K562 (cell line): ENCODE results near the gene EFHB. TPM values are rescaled to one million over a fixed set of nuclear protein-coding genes. Genes with fewer than 3 reads are reported as not detected.

Source experiments
- AFF4 ChIP-seq: sonication (generic); formaldehyde crosslinking; IDR thresholded peaks from 2 replicates; pipeline ENCODE4 v1.8.0; 2023; ENCODE audit warnings: mild to moderate bottlenecking, missing genetic modification reagents
- BDP1 ChIP-seq: IDR thresholded peaks from 3 replicates; pipeline ENCODE4 v1.6.1; 2011; ENCODE audit not compliant: insufficient read length, insufficient read depth
- CXXC5 ChIP-seq: fragments of 250-450 bp; sonication (Bioruptor Pico); IDR thresholded peaks from 2 replicates; pipeline ENCODE4 v1.8.0; 2022; ENCODE audit warnings: inconsistent platforms, mild to moderate bottlenecking, moderate library complexity
- GTF2F1 ChIP-seq: IDR thresholded peaks from 2 replicates; pipeline ENCODE4 v1.6.1; 2011; ENCODE audit warnings: low read depth, low read length, improper control_type of control experiment
- HNRNPH1 ChIP-seq: fragments of 200-400 bp; formaldehyde crosslinking; optimal IDR thresholded peaks from 2 replicates; pipeline ENCODE3; 2017; ENCODE audit warnings: low read depth, mild to moderate bottlenecking, low read length, moderate library complexity
- MECOM ChIP-seq: fragments of 250-450 bp; sonication (Bioruptor Pico); IDR thresholded peaks from 2 replicates; pipeline ENCODE4 v1.8.0; 2022; ENCODE audit warnings: inconsistent platforms
- MLX ChIP-seq, 2 experiments: fragments of 450-650 bp in 1 of 2; sonication (generic) in 1 of 2; formaldehyde crosslinking; conservative IDR thresholded peaks; 2 replicates each; pipeline versions ENCODE4 v1.4.0 to v1.8.1; 2020 to 2022; ENCODE audit warnings: mild to moderate bottlenecking in 1 of 2, missing genetic modification reagents in 1 of 2
- NR2F6 ChIP-seq: fragments of 450-650 bp; formaldehyde crosslinking; IDR thresholded peaks from 2 replicates; pipeline ENCODE4 v1.4.0; 2020; ENCODE audit warnings: mild to moderate bottlenecking
- NR4A1 ChIP-seq, 2 experiments: fragments of 250-450 bp in 1 of 2; fragments of 450-650 bp in 1 of 2; sonication (Bioruptor Pico) in 1 of 2; IDR thresholded peaks; 2 replicates each; pipeline versions ENCODE4 v1.4.0 to v1.6.1; 2016 to 2020; ENCODE audit warnings: mild to moderate bottlenecking in 2 of 2, missing compliant biosample characterization in 1 of 2, missing genetic modification characterization in 1 of 2, moderate library complexity in 1 of 2
- SIX5 ChIP-seq, 2 experiments: IDR thresholded peaks; 2 replicates each; pipeline ENCODE4 v1.6.1; 2011; ENCODE audit warnings: low read length in 2 of 2, borderline replicate concordance in 1 of 2, low read depth in 1 of 2, mild to moderate bottlenecking in 1 of 2, moderate library complexity in 1 of 2; ENCODE audit not compliant: insufficient read depth in 1 of 2
- TSHZ1 ChIP-seq: fragments of 250-450 bp; sonication (Bioruptor Pico); IDR thresholded peaks from 2 replicates; pipeline ENCODE4 v1.4.0; 2020; ENCODE audit warnings: mild to moderate bottlenecking, moderate library complexity
- ZC3H11A ChIP-seq: IDR thresholded peaks from 2 replicates; pipeline ENCODE4 v1.6.1; 2012; ENCODE audit warnings: low read depth, low read length, improper control_type of control experiment
- ZNF212 ChIP-seq: fragments of 450-650 bp; formaldehyde crosslinking; IDR thresholded peaks from 2 replicates; pipeline ENCODE4 v1.4.0; 2020; ENCODE audit warnings: mild to moderate bottlenecking
- ZNF23 ChIP-seq: fragments of 250-450 bp; sonication (Bioruptor Pico); IDR thresholded peaks from 2 replicates; pipeline ENCODE4 v1.4.0; 2020; ENCODE audit warnings: mild to moderate bottlenecking
- ZNF518B ChIP-seq: fragments of 250-450 bp; sonication (Bioruptor Pico); IDR thresholded peaks from 2 replicates; pipeline ENCODE4 v1.5.0; 2021; ENCODE audit warnings: mild to moderate bottlenecking, moderate library complexity
- polyA plus RNA-seq, 8 experiments: library from polyadenylated mRNA; depleted of rRNA in 4 of 8; stranded (reverse) in 5 of 8; unstranded in 3 of 8; fragments of >200 nt; fragmentation: Nextera tagmentation in 2 of 8; fragmentation: Illumina TruSeq in 1 of 8; extraction: Ambion mirVana in 2 of 8; extraction: Trizol in 1 of 8; gene quantifications; 2 replicates each; pipeline versions ENCODE4 v1.2.1 to v1.2.3, GENCODE V29; 2011 to 2014; ENCODE audit warnings: inconsistent platforms in 1 of 8, missing spikeins in 1 of 8
- total RNA-seq, 7 experiments: library from RNA; depleted of rRNA in 6 of 7; stranded (reverse); fragments of >200 nt in 6 of 7; fragmentation: Illumina TruSeq in 2 of 7; extraction: Trizol in 2 of 7; gene quantifications; 2 replicates each; pipeline versions ENCODE4 v1.2.1 to v1.2.3, GENCODE V29; 2011 to 2021; ENCODE audit warnings: low replicate concordance in 1 of 7

The EFHB gene
- total and polyA plus RNA-seq, 9 of the 15 experiments (the other 6 are each of a cell fraction or from before 2014, with no cell fraction given): 1.5 to 4.0 (median 1.8) TPM

- TF ChIP-seq ZNF518B: no peak
- peak; percentile 79 for TF ChIP-seq GTF2F1
- TF ChIP-seq ZNF212 (CRISPR knock-in tag): 0 out of 2 replicates have a peak, but pooled peaks have one; percentile 1
- peak in 1 of 2 experiments; percentile 38; a peak in 1 of 4 replicates for TF ChIP-seq SIX5 (IDR thresholded peaks at IDR 0.05; ENCODE audit: borderline replicate concordance in 1 of 2, insufficient read depth in 1 of 2, low read depth in 1 of 2, low read length in 2 of 2)
- no peak for TF ChIP-seq AFF4 (CRISPR knock-in tag)
- TF ChIP-seq NR4A1 (CRISPR knock-in tag; IDR thresholded peaks at IDR 0.05): no peak
- peak; percentile 79; the same call in 1 of the 2 replicates for TF ChIP-seq NR4A1 (tag; IDR thresholded peaks at IDR 0.05)
- peak; percentile 99 for TF ChIP-seq CXXC5 (CRISPR knock-in tag)
- TF ChIP-seq MLX (CRISPR knock-in tag; conservative IDR thresholded peaks at IDR 0.05): 0 out of 4 replicates have a peak, but pooled peaks of 1 of the 2 experiments have one; percentile 1
- no peak for TF ChIP-seq ZC3H11A
- no peak for TF ChIP-seq NR2F6 (CRISPR knock-in tag)
- TF ChIP-seq BDP1: no peak
- 0 out of 2 replicates have a peak, but pooled peaks have one; percentile 45 for TF ChIP-seq MECOM (CRISPR knock-in tag)
- no peak for TF ChIP-seq ZNF23 (CRISPR knock-in tag)
- TF ChIP-seq TSHZ1 (CRISPR knock-in tag): no peak
- no peak for TF ChIP-seq HNRNPH1
Measured at GRCh38 chr3:19946832-19947548, 13.0 kb upstream of the EFHB start, which contains the start of gene RAB5A (continued).
